A673 (cell line): ENCODE measurements around the gene C1orf210. TPM values are rescaled to one million over a fixed set of nuclear protein-coding genes. Genes with fewer than 3 reads are reported as not detected.

Source experiments
- BruUV-seq: library from RNA; stranded (reverse); fragments of 400-500 nt; replicated peaks from 2 replicates; lab custom pipeline; 2021; lab: Mats Ljungman, UMichigan
- CTCF ChIA-PET: fragments of 300-600 bp; sonication (Branson Sonifier 250); formaldehyde crosslinking; loops from one replicate; lab custom pipeline; 2022; ENCODE audit warnings: antibody characterized with exemption; lab: Charles Lee
- POLR2A ChIA-PET: fragments of 300-600 bp; sonication (Branson Sonifier 250); formaldehyde crosslinking; loops from one replicate; lab custom pipeline; 2022; ENCODE audit warnings: antibody characterized with exemption; ENCODE audit not compliant: low non-redundant PET; lab: Charles Lee
- DNase-seq: peaks from one replicate; pipeline ENCODE4 v3.0.0-alpha.2; 2015; ENCODE audit warnings: low spot score
- H3K27ac ChIP-seq: fragments of 200-600 bp; sonication (generic); 2 replicates; pipeline ENCODE4 v1.5.1; 2016; ENCODE audit warnings: mixed run types, low read depth, mild to moderate bottlenecking, mixed read lengths, antibody characterized with exemption, low read length; ENCODE audit not compliant: poor library complexity, severe bottlenecking
- H3K27me3 ChIP-seq: fragments of 200-600 bp; sonication (generic); replicated peaks from 2 replicates; pipeline ENCODE4 v1.6.1; 2017; ENCODE audit warnings: mixed run types, low read depth, mild to moderate bottlenecking, mixed read lengths, antibody characterized with exemption, low read length; ENCODE audit not compliant: insufficient read depth, poor library complexity
- H3K36me3 ChIP-seq: fragments of 200-600 bp; sonication (generic); 2 replicates; pipeline ENCODE4 v1.6.1; 2016; ENCODE audit warnings: mixed run types, mild to moderate bottlenecking, mixed read lengths, antibody characterized with exemption, low read length; ENCODE audit not compliant: insufficient read depth, poor library complexity, severe bottlenecking
- H3K4me1 ChIP-seq: fragments of 200-600 bp; sonication (generic); 2 replicates; pipeline ENCODE4 v1.6.1; 2017; ENCODE audit warnings: mixed run types, mild to moderate bottlenecking, mixed read lengths, antibody characterized with exemption, low read length; ENCODE audit not compliant: insufficient read depth, poor library complexity, severe bottlenecking
- H3K4me3 ChIP-seq: fragments of 200-600 bp; sonication (generic); 2 replicates; pipeline ENCODE4 v1.5.1; 2016; ENCODE audit warnings: low read depth, mixed run types, mild to moderate bottlenecking, mixed read lengths, low read length; ENCODE audit not compliant: poor library complexity, severe bottlenecking
- H3K9me3 ChIP-seq: fragments of 200-600 bp; sonication (generic); 2 replicates; pipeline ENCODE4 v1.6.1; 2016; ENCODE audit warnings: mixed run types, low read depth, mild to moderate bottlenecking, mixed read lengths, antibody characterized with exemption, low read length; ENCODE audit not compliant: poor library complexity, severe bottlenecking
- EZH2 ChIP-seq: fragments of 200-600 bp; sonication (generic); IDR thresholded peaks from 2 replicates; pipeline ENCODE4 v1.6.1; 2017; ENCODE audit warnings: borderline replicate concordance, low read depth, mild to moderate bottlenecking, mixed read lengths, antibody characterized with exemption, low read length; ENCODE audit not compliant: poor library complexity, severe bottlenecking
- intact Hi-C: fragments of 100-400 bp; cut with micrococcal nuclease; formaldehyde crosslinking; loops from one replicate; pipeline ENCODE4 v1.10.0; 2022; ENCODE audit not compliant: unreplicated experiment
- total RNA-seq: library from RNA; stranded (reverse); gene quantifications from 2 replicates; pipeline ENCODE4 v1.2.3, GENCODE V29; 2021
- TF ChIP-seq, protein P1 (sequence below): fragments of 300-800, 200-600 bp; sonication (generic); conservative IDR thresholded peaks from 2 replicates; pipeline ENCODE4 v1.5.1; 2017; ENCODE audit warnings: low read depth, mild to moderate bottlenecking, antibody characterized with exemption, low read length, moderate library complexity, mixed read lengths

C1orf210 gene
- total RNA-seq, 1 experiment from 2014 or later = not detected

DNA sequence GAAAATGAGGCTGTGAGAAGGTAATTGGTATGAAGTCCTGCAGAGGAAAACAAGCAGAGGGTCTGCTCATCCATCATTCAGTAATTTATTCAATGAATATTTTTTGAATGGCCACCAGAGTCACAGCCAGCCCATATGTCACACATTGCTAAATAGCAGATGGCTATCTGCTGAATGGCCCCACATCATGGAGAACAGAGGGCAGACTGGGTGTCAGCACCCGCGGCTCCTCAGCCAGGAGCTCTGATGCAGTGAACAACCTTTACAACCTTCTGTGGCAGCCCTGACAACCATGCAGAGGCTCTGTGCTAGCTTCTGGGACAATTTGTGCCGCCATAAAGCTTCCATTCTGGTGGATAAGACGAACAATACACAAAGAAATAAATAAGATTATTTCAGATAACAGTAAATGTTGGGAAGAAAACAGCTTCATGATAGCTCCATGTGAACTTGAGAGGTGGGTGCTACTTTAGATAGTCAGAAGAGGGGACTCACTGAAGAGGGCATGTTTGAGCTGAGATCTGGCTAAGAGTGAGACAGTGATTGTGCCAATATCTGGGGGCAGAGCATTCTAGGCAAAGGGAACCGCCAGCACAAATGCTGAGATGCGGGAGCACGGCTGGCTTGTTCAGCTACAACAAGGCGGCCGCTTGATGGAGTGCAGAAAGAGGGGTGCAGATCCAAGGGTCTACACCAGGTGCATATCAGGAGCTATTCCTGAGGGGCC, 2.8 kb upstream of the C1orf210 start:
- H3K36me3 ChIP-seq = no peaks in the 10 kb centered on the region
- intact Hi-C loops = no loop called here
- H3K27me3 ChIP-seq = no peaks in the 10 kb centered on the region
- no peak overlapping the region for H3K27ac ChIP-seq
- BruUV-seq = no TSS peak
- POLR2A ChIA-PET = no interaction called here
- DNase-seq = no peak
- H3K4me1 ChIP-seq = no peaks in the 10 kb centered on the region
- no peak for TF ChIP-seq EZH2
- TF ChIP-seq, protein P1, sequence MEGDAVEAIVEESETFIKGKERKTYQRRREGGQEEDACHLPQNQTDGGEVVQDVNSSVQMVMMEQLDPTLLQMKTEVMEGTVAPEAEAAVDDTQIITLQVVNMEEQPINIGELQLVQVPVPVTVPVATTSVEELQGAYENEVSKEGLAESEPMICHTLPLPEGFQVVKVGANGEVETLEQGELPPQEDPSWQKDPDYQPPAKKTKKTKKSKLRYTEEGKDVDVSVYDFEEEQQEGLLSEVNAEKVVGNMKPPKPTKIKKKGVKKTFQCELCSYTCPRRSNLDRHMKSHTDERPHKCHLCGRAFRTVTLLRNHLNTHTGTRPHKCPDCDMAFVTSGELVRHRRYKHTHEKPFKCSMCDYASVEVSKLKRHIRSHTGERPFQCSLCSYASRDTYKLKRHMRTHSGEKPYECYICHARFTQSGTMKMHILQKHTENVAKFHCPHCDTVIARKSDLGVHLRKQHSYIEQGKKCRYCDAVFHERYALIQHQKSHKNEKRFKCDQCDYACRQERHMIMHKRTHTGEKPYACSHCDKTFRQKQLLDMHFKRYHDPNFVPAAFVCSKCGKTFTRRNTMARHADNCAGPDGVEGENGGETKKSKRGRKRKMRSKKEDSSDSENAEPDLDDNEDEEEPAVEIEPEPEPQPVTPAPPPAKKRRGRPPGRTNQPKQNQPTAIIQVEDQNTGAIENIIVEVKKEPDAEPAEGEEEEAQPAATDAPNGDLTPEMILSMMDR = no peak
- CTCF ChIA-PET = no interaction called here
- H3K9me3 ChIP-seq = no peaks in the 10 kb centered on the region
- no peak overlapping the region for H3K4me3 ChIP-seq

GRCh38 chr1:43286533-43286932, 1.2 kb upstream of the C1orf210 start:
- CTCF ChIA-PET = no interaction called here
- no TSS peak for BruUV-seq
- Histone ChIP-seq H3K4me3 (no peak overlapping the region), H3K9me3 (no peaks in the 10 kb centered on the region), H3K27me3 (no peaks in the 10 kb centered on the region), H3K36me3 (no peaks in the 10 kb centered on the region), H3K4me1 (no peaks in the 10 kb centered on the region), H3K27ac (no peak overlapping the region)
- POLR2A ChIA-PET = no interaction called here
- intact Hi-C loops = no loop called here
- no peak for DNase-seq
- TF ChIP-seq EZH2 = no peak
- TF ChIP-seq, protein P1 = no peak

GRCh38 chr1:43286115-43286514, 734 bp upstream of the C1orf210 start:
- intact Hi-C loops = no loop called here
- Histone ChIP-seq H3K9me3 (no peaks in the 10 kb centered on the region), H3K36me3 (no peaks in the 10 kb centered on the region), H3K4me3 (no peak overlapping the region), H3K27me3 (no peaks in the 10 kb centered on the region), H3K27ac (no peak overlapping the region), H3K4me1 (no peaks in the 10 kb centered on the region)
- no TSS peak for BruUV-seq
- ChIA-PET POLR2A (no interaction called here), CTCF (no interaction called here)
- DNase-seq = no peak
- TF ChIP-seq, protein P1 = no peak
- TF ChIP-seq EZH2 = no peak
